Middle frontal gyrus (tissue), 1 donor: ENCODE results near the gene JAK3.
"Not testable (repeated sequence)": the region's sequence is repeated elsewhere in the genome, so short reads cannot be mapped to it uniquely, and the experiment has no call there.

Experiments
- DNase-seq: peaks from one replicate; pipeline ENCODE4 v3.0.0-alpha.2; 2015; ENCODE audit warnings: low spot score; ENCODE audit errors: extremely low spot score

Gene JAK3

GRCh38 chr19:17807731-17808316, 40.0 kb downstream of the JAK3 start:
- DNase-seq = no peak

GRCh38 chr19:17806945-17807344, 40.8 kb downstream of the JAK3 start:
- no peak for DNase-seq

GRCh38 chr19:17805427-17805826, 42.4 kb downstream of the JAK3 start:
- DNase-seq = no peak

GRCh38 chr19:17803264-17803896, 44.4 kb downstream of the JAK3 start:
- no peak for DNase-seq

GRCh38 chr19:17802137-17802858, 45.5 kb downstream of the JAK3 start:
- DNase-seq = no peak

- not testable (repeated sequence) for DNase-seq
Observed at GRCh38 chr19:17798599-17798998, 49.2 kb downstream of the JAK3 start.

GRCh38 chr19:17797424-17798201, 50.2 kb downstream of the JAK3 start:
- no peak for DNase-seq

- no peak for DNase-seq
Observed at GRCh38 chr19:17796838-17797423, 50.9 kb downstream of the JAK3 start.

- no peak for DNase-seq
Observed at GRCh38 chr19:17796013-17796837, 51.6 kb downstream of the JAK3 start.

- DNase-seq = no peak
Observed at GRCh38 chr19:17795495-17795856, 52.3 kb downstream of the JAK3 start.

GRCh38 chr19:17794731-17795494, 52.9 kb downstream of the JAK3 start, which contains the start of gene B3GNT3:
Gene B3GNT3, plus strand, starts transcription at chr19:17795138. Its CDS starts 12,670 bp downstream, at chr19:17807808.
- no peak for DNase-seq

GRCh38 chr19:17794412-17794730, 53.4 kb downstream of the JAK3 start:
- DNase-seq = no peak

GRCh38 chr19:17790059-17790780, 57.6 kb downstream of the JAK3 start:
- DNase-seq = no peak

GRCh38 chr19:17788632-17789031, 59.1 kb downstream of the JAK3 start:
- no peak for DNase-seq

GRCh38 chr19:17787274-17787913, 60.4 kb downstream of the JAK3 start:
- DNase-seq = no peak

- peak; percentile 46 for DNase-seq
Observed at GRCh38 chr19:17784201-17785008, 63.4 kb downstream of the JAK3 start.

- not testable (repeated sequence) for DNase-seq
Observed at GRCh38 chr19:17783721-17784120, 64.1 kb downstream of the JAK3 start.

GRCh38 chr19:17780781-17781180, 67.0 kb downstream of the JAK3 start:
- no peak for DNase-seq
